Epithelial cell of proximal tubule (primary cell): ENCODE data around the gene PLXNA2. TPM values are rescaled to one million over a fixed set of nuclear protein-coding genes. Genes with fewer than 3 reads are reported as not detected.

ENCODE experiments used
- DNase-seq: peaks from one replicate; pipeline ENCODE4 v3.0.0-alpha.2; 2011; ENCODE audit warnings: low read depth
- H3K4me3 ChIP-seq: 2 replicates; pipeline ENCODE4 v1.5.1; 2011; ENCODE audit warnings: low read depth, mild to moderate bottlenecking, low read length
- CTCF ChIP-seq: conservative IDR thresholded peaks from 2 replicates; pipeline ENCODE4 v1.5.1; 2012; ENCODE audit warnings: low read depth, mild to moderate bottlenecking, low read length
- total RNA-seq: library from RNA; depleted of rRNA; stranded (reverse); fragments of >200 nt; gene quantifications from 2 replicates; pipeline ENCODE4 v1.2.3, GENCODE V29; 2015

Gene PLXNA2
- total RNA-seq, 1 donor from 2014 or later = 5.7 TPM

GRCh38 chr1:208265122-208265469 is 20.9 kb upstream of the PLXNA2 start:
- no peak for TF ChIP-seq CTCF
- H3K4me3 ChIP-seq = no peak overlapping the region
- DNase-seq = no peak

GRCh38 chr1:208264469-208265121 is 20.4 kb upstream of the PLXNA2 start:
- TF ChIP-seq CTCF = no peak
- DNase-seq = no peak

DNA sequence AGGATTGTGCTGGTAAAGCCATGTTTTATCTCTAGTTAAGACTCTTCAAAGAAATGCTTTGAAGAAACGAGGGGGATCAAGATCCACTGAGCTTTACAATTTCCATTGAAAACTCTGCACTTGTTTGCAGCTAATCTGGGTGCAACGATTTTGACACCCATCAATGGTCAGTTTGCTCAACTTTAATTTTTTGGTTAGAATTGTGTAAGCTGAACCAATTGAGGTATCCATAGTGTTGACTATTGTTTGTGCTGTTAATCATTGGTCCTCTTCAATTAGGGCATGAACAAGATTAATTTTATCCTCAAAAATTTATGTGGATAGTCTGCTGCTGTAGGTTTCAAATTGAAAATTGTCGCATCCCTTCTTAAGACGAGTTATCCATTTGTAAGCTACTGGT is 17.7 kb upstream of the PLXNA2 start:
- H3K4me3 ChIP-seq = no peak overlapping the region
- no peak for DNase-seq
- TF ChIP-seq CTCF = no peak

More at GRCh38 chr1:208264469-208265121, 20.4 kb upstream of the PLXNA2 start:
- H3K4me3 ChIP-seq = no peak overlapping the region

- DNase-seq = no peak
- no peak overlapping the region for H3K4me3 ChIP-seq
- no peak for TF ChIP-seq CTCF
Observed at GRCh38 chr1:208258277-208258676, 14.1 kb upstream of the PLXNA2 start.

DNA sequence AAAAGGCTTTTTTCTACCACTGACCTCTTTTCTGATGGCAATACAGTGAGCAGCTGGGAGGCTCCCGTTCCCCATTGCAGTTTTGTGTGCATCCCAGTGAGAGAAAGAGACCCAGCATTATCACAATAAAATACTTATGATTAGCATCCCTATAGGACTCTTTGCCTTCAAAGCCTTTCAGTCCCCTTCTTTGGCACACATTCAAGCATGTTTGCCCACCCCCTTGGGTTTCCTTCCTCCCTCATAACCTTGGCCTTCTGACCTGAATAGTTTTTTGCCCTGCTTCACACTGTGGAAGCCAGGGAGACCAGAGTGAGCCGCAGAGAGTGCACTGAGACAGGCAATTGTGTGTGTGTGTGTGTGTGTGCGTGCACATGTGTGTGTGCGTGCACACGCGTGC is 13.2 kb upstream of the PLXNA2 start:
- DNase-seq = no peak
- no peak overlapping the region for H3K4me3 ChIP-seq
- no peak for TF ChIP-seq CTCF

DNA sequence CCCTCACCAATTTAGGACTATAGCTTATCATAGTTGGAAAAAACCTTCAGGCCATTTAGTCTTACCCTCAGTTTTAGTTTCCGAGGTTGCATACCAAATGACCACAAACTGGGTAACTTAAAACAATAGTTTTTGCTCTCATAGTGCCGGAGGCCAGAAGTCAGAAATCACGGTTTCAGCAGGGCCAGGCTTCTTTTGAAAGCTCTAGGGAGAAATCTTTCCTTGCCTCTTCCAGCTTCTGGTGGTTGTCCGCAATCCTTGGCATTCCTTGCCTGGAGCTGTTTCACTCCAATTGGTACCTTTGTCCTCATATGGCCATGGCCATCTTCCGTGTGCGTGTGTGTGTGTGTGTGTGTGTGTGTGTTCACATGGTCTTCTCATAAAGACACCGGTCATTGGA is 12.4 kb upstream of the PLXNA2 start:
- no peak for TF ChIP-seq CTCF
- no peak overlapping the region for H3K4me3 ChIP-seq
- DNase-seq = no peak

GRCh38 chr1:208256091-208256490 is 11.9 kb upstream of the PLXNA2 start:
- DNase-seq = no peak
- no peak for TF ChIP-seq CTCF
- no peak overlapping the region for H3K4me3 ChIP-seq
